ENCODE measurements around the gene CERS6. TPM values are rescaled to one million over a fixed set of nuclear protein-coding genes. Genes with fewer than 3 reads are reported as not detected.
A peak's percentile ranks its signal among the peaks of the same experiment; 100 is the strongest.

The CERS6 gene
- total RNA-seq, 1 experiment from 2014 or later = 17.3 TPM

- TF ChIP-seq FOXP1 (CRISPR knock-in tag; IDR thresholded peaks at IDR 0.05; ENCODE audit: borderline replicate concordance) (peak; percentile 99), FOXK1 (CRISPR knock-in tag; IDR thresholded peaks at IDR 0.05) (peak; percentile 93), AFF4 (CRISPR knock-in tag; IDR thresholded peaks at IDR 0.05; ENCODE audit: borderline replicate concordance) (0 out of 2 replicates have a peak, but pooled peaks have one; percentile 57), NR3C1 (CRISPR knock-in tag; conservative IDR thresholded peaks at IDR 0.05; ENCODE audit: low read depth) (no peak; the same call in 1 of the 2 replicates), USF2 (CRISPR knock-in tag; IDR thresholded peaks at IDR 0.05) (peak; percentile 95), FOXP4 (CRISPR knock-in tag; IDR thresholded peaks at IDR 0.05) (peak; percentile 94), E2F5 (CRISPR knock-in tag; IDR thresholded peaks at IDR 0.05) (peak; percentile 91), ZNF671 (CRISPR knock-in tag; IDR thresholded peaks at IDR 0.05) (no peak), ETV6 (CRISPR knock-in tag; IDR thresholded peaks at IDR 0.05) (peak; percentile 97), KAT7 (CRISPR knock-in tag; IDR thresholded peaks at IDR 0.05; ENCODE audit: borderline replicate concordance) (0 out of 2 replicates have a peak, but pooled peaks have one; percentile 52), TEAD1 (CRISPR knock-in tag; IDR thresholded peaks at IDR 0.05) (peak; percentile 95), SMAD3 (CRISPR knock-in tag; IDR thresholded peaks at IDR 0.05; ENCODE audit: borderline replicate concordance) (peak; percentile 96), NFE2L1 (CRISPR knock-in tag; IDR thresholded peaks at IDR 0.05) (peak; percentile 86), MYBL2 (CRISPR knock-in tag; IDR thresholded peaks at IDR 0.05) (peak; percentile 92), ZNF138 (CRISPR knock-in tag; conservative IDR thresholded peaks at IDR 0.05) (peak; percentile 97), CBFB (CRISPR knock-in tag; IDR thresholded peaks at IDR 0.05; ENCODE audit: low read depth) (peak; percentile 98; the same call in 1 of the 2 replicates), ZNF416 (CRISPR knock-in tag; IDR thresholded peaks at IDR 0.05) (no peak), ZNF281 (CRISPR knock-in tag; IDR thresholded peaks at IDR 0.05) (peak; percentile 93), TEAD4 (CRISPR knock-in tag; IDR thresholded peaks at IDR 0.05) (peak; percentile 70; the same call in 1 of the 2 replicates), CREM (CRISPR knock-in tag; IDR thresholded peaks at IDR 0.05) (peak; percentile 75), GRHL2 (CRISPR knock-in tag; IDR thresholded peaks at IDR 0.05; ENCODE audit: insufficient replicate concordance, severe bottlenecking) (no peak), ZMAT4 (CRISPR knock-in tag; IDR thresholded peaks at IDR 0.05) (no peak), OVOL2 (CRISPR knock-in tag; IDR thresholded peaks at IDR 0.05; ENCODE audit: borderline replicate concordance) (no peak), ZSCAN18 (CRISPR knock-in tag; IDR thresholded peaks at IDR 0.05) (no peak)
Measured at GRCh38 chr2:168455645-168456520, at the start of gene CERS6 (continued).

Measured in WTC11 (cell line).